Measurements from ENCODE around the gene PLS3.

DNA sequence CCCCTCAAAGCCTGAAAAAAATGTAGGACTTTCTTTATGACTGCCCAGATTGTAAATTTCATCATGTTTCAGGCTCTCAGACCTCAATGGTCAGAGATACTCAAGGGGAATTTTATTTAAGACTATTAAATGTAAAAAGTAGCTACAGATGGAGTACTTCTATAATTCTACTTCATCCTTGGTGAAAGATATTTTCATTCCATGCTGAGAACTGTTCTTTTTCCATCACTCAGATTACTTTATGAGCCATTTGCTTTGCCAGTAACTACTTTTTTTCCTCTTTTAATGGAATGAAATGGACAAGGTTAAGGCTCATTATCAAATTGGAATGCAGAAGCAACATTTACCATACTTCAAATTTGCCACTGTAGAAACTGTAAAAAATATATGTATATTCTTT is 38.0 kb upstream of the PLS3 start:
- TF ChIP-seq POLR2A (IDR thresholded peaks at IDR 0.05) (no peak), CTCF (IDR thresholded peaks at IDR 0.05) (no peak)
